ENCODE results near the gene FAM162B.
"Not testable (repeated sequence)": the region's sequence is repeated elsewhere in the genome, so short reads cannot be mapped to it uniquely, and the experiment has no call there.

The FAM162B gene

DNA sequence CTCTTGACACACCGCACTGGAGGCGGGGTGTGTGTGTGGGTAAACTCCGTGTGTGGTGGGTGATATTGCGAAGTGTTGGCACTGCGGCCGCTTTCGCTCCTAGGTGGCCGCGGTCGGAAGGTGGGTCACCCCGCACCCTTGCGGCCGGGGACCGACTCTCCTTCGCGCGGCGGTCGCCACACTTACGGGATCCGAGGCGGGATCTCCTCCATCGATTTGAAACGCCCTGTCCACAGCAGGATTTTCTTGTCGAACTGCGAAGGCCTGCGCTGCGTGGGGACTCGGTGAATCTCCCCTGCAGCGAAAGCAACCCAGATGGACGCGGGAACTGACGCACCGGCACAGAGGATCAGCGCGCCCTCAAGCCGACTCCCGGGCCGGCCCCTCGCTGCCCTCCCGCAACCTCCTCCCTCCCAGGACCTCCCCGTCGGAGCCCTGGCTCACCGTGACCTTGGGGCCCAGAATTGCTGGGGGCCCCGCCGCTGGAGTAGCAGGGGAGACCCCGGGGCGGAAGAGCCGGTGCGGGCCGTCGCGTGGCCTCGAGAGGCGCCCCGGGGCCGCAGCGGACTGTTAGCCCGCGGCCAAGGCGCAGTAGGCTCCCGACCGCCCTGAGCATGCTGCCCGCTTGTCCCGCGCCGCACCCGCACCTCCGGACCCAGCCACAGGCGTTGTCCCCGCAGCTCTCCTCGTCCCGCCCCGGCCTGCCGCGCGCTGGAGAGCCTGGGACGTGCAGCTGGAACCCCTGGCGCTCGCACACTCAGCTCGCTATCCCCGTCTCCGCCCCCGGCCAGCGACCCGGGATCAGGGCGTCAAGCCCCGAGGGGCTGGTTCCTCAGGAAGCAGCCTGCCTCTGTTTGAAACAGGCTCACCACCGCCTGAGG lies at the start of gene FAM162B:
FAM162B (minus strand) TSS at position 759 of the 881 bp plus-strand sequence; CDS start at position 616, 143 bp downstream.
- no peak for FAIRE-seq
- DNase-seq (ENCODE audit: insufficient read length, low spot score), result no peak

DNA sequence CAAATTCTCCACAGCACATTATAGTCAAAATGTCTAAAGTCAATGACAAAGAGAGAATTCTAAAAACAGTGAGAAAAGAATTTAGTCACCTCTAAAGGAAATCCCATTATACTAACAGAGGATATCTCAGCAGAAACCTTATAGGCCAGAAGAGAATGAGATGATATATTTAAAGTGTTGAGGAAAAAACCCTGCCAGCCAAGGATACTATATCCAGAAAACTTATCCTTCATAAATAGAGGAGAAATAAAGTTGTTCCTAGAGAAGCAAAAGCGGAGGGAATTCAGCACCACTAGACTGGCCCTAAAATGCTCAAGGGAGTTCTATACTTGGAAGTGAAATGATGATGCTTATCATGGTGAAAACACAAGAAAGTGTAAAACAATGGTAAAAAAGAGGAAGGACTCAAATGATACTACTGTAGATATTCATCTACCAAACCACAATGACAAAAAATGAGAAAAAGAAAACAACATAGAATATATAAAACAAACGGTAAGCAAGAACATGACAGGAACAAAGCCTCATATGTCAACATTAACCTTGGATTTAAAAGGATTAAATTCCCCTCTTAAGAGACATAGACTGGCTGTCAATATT lies 46.6 kb upstream of the FAM162B start:
- FAIRE-seq (no peak), DNase-seq (ENCODE audit: insufficient read length, low spot score) (no peak)

DNA sequence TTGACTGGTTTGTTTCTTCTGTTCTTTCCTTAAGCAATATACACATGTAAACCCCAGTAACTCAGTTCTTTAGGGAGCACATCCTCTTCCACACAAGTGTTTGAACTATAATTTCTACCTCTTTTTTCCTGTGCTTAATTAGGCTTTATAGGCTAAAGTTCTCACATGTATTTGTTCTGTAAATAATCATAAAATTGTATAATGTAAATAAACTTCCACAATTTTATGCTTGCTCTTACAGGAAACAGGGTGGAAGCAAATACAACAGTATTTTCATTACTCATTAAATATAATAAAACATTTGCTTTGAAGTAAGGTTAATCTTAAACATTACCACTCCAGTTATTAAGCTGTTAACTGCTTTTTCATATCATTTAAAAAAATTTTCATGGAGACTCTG lies 36.5 kb upstream of the FAM162B start:
- FAIRE-seq (no peak), DNase-seq (ENCODE audit: insufficient read length, low spot score) (no peak)

GRCh38 chr6:116799945-116800344 lies 34.4 kb upstream of the FAM162B start:
- FAIRE-seq (no peak), DNase-seq (ENCODE audit: insufficient read length, low spot score) (no peak)

DNA sequence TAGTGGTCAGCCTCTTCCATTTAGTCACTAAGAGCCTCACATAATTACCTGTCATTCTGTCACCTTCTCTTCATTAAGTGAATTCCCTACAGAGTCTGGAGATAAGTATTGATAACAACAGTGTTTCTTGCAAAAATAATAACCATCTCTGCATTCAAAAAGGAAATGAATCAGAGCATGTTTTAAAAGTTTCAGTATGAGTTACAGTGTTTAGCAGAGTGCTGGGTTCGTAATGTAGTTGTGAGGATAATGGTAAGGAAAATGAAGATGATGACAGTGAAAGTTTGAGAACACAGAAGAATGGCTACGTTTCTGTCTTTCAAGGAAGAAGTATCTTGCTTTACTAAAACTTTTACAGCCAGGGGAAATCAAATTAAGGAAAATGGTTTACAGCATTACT lies 32.1 kb upstream of the FAM162B start:
- no peak for DNase-seq (ENCODE audit: insufficient read length, low spot score)
- FAIRE-seq, result no peak

DNA sequence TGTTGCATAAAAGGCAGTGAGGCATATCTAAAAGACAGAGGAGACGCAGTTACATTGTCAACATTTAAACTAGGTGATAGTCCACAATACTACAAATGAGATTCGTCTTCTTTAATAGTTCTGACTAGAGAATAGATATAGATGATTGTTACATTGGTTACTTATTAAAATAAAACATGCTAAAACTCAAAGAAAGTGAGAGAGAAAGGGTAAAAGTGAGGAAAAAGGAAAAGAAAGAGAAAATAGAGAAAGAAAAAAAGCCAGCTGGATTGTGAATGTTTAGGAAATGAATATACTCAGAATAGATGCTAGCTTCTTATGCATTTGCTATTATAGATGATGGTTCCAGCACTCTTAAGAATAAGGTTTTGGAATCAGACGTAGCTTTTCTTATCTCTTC lies 27.7 kb upstream of the FAM162B start:
- DNase-seq (ENCODE audit: insufficient read length, low spot score) (no peak), FAIRE-seq (no peak)

GRCh38 chr6:116783852-116784251 lies 18.3 kb upstream of the FAM162B start:
- FAIRE-seq (no peak), DNase-seq (ENCODE audit: insufficient read length, low spot score) (no peak)

DNA sequence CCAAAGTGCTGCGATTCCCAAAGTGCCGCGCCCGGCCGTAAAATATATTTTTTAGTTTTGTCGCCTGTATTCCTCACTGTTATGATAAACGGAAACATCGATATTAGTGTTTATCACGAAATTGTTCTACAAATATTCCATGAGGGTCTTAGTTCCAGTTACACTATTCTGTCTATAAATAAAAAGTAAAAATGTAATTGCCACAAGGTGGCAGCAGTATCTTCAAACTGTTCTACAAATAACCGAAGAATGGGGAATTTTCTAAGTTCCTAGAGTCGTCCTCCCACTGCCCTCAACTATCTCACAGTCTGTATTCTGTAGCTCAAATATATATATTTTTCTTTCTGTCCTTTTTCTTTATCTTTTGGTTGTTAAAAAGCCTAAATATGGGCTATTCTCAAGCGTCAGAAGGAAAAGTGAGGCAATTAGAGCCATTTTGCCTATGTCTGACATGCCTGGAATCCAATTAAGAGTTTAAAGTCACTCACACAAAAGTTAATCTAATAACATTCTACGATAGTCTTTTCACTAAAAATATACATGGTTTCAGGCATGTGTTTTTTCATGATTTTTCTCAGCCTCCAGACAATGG lies 14.2 kb upstream of the FAM162B start:
- FAIRE-seq, result peak; percentile 45
- no peak for DNase-seq (ENCODE audit: insufficient read length, low spot score)

DNA sequence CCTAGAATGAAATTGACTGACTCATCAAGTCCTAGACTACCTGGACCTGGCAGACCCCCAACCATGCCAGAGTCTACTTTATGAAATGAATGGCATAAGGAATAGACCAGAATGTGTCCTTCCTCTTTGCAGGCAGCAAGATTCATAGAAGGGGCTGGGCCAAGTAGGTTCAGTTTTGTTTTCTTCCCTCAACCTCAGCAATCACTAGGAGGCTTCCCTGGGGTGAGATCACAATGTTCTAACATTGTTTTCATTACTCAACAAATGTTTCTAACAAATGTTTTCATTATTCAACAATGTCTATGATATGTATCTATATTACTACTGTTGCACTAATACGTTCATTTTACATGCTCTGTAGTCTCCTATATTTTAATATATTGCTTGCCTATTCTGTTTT lies 8.4 kb upstream of the FAM162B start:
- FAIRE-seq (no peak), DNase-seq (ENCODE audit: insufficient read length, low spot score) (no peak)

- no peak for DNase-seq (ENCODE audit: insufficient read length, low spot score)
- FAIRE-seq, result no peak
Observed at GRCh38 chr6:116772450-116772849, 6.9 kb upstream of the FAM162B start.

DNA sequence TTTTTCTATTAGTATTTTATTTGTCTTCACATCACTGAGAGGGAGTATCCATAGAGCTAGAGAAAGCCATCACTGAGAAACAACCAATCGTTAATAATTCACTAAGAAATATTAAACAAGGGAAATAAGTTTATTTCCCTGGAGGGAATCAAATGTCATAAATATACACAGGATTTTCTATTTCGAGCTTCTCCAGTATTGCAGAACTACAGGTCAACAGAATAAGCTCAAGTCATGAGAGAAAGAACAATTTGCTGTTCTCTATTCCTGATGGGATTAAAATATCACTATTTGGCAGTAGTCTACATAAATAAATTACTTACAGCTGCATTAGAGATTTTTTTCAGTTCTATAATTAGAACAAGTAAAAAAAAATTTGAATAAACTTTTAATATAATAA lies 2.2 kb upstream of the FAM162B start:
- DNase-seq (ENCODE audit: insufficient read length, low spot score) (no peak), FAIRE-seq (no peak)

GRCh38 chr6:116766506-116767176 lies 1.1 kb upstream of the FAM162B start:
- FAIRE-seq, result no peak
- no peak for DNase-seq (ENCODE audit: insufficient read length, low spot score)

GRCh38 chr6:116764629-116764960 lies 924 bp downstream of the FAM162B start:
- FAIRE-seq (no peak), DNase-seq (ENCODE audit: insufficient read length, low spot score) (no peak)

DNA sequence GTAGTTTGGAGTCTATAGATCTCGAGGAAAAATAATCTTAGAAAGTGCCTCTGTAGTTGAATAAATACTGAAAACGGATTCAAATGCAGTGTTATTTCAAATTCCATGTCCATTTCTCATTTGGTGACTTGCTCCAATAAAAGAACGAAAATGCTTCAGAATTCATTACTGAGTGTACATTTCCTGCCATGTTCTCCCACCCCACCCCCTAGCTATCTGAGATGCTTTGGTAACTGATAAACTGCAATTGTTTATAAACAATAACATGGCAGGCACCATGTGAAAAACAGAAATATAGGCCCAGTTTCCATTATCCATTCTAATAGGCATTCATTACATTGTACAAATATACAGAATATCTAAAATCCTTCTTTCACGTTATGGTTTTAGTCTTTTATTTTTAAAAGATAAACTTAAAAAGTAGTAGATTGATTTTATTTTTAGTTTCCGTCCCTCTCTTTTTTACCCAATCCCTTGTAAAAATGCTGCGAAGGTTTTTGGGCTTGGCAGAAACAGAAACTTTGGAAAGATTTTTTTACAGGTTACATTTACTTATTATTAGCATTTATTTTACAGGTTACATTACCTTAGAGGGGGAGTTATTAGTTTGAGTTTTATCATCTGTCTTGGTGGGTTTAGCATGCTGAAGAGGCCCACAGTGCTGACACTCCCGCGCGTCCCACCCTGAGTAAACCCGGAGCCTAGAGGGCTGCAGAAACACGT lies 1.5 kb downstream of the FAM162B start:
- FAIRE-seq (no peak), DNase-seq (ENCODE audit: insufficient read length, low spot score) (no peak)

DNA sequence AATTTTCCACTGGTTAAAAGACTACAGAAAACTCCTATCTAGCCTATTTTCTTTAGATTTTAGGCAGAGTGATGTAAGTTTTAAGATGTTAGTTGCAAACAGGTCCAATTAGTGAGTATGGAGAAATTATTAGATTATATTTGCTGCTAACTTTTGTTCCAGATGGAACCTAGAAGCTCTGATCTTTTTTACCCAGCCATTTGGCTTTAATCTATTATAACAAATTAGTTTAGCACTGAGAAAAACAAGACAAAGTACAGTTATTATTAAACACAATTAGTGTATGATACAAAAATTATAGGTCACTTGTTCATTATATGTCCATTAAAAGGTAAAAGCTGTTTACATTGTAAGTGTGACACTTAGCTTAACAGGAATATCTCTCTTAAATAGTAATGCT lies 2.5 kb downstream of the FAM162B start:
- DNase-seq (ENCODE audit: insufficient read length, low spot score) (no peak), FAIRE-seq (no peak)

DNA sequence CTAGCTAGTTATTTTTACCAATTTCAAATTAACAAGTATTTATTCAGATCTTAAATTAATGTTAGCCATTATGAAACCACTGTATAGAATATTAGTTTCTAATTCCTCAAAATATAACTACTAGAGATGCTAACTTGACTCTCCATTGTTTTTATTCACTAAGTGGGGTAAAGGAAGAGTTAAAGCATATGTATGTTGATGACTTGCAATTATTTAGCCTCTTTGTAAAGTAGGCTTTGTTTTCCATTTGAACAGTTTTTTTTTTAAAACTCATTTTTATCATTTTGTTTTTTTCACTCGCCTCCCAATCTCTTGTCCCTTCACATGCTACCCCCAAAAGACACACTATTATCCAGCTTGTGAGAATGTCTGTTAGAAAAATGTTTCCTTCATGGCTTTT lies 3.3 kb downstream of the FAM162B start:
- FAIRE-seq, result no peak
- no peak for DNase-seq (ENCODE audit: insufficient read length, low spot score)

DNA sequence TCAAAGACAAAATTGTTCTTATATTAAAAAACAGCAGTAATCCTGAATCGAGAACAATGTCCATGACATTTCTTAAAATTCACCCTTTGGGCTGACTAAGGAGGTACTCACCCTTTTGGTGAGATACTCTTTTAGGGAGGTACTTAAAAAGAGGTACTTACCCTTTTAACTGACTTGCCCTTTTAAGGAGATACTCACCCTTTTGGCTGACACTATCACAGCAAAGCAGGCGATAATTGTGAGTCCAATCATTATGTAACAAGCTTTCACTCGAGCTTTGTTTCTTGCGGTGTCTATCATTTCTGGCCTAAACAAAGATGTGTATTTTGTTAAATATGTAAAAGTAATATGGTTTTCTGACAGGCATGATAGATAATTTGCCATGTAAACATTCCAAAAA lies 3.7 kb downstream of the FAM162B start:
- DNase-seq (ENCODE audit: insufficient read length, low spot score), result no peak
- FAIRE-seq, result no peak

DNA sequence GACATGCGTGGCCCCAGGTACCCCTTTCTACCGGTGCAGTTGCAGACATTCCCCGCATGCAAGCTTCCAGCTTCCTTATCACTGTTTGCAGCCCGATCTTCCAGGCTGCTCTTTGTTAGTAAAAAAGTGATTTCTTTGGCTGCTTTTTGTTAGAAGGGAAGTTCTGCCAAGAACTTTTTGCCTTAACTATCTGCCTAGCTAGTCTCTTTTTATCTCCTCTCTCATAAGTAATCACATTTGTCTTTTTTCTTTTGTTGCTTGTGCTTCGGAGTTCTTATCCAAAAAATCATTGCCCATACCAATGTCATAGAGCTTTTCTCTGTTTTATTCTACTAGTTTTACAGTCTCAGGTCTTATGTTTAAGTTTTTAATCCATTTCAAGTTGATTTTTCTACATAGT lies 20.3 kb downstream of the FAM162B start:
- DNase-seq (ENCODE audit: insufficient read length, low spot score), result no peak
- FAIRE-seq, result no peak

- FAIRE-seq (no peak), DNase-seq (ENCODE audit: insufficient read length, low spot score) (no peak)
Observed at GRCh38 chr6:116741571-116741970, 23.9 kb downstream of the FAM162B start.

GRCh38 chr6:116740486-116740885 lies 25.0 kb downstream of the FAM162B start:
- not testable (repeated sequence) for FAIRE-seq; DNase-seq (ENCODE audit: insufficient read length, low spot score)

- no peak for FAIRE-seq
- no peak for DNase-seq (ENCODE audit: insufficient read length, low spot score)
Observed at GRCh38 chr6:116737004-116737403, 28.5 kb downstream of the FAM162B start.

Measured in GM19239 (cell line).